HG03442 (cell line): Measurements from ENCODE around the gene DNAL1.
"Not testable (repeated sequence)": the region's sequence is repeated elsewhere in the genome, so short reads cannot be mapped to it uniquely, and the experiment has no call there.

Experiments used
- ATAC-seq: cut with Tn5 transposase; IDR thresholded peaks from one replicate; pipeline ENCODE4 v1.9.1; 2021; ENCODE audit warnings: mild to moderate bottlenecking, moderate library complexity; ENCODE audit not compliant: unreplicated experiment

The DNAL1 gene

DNA sequence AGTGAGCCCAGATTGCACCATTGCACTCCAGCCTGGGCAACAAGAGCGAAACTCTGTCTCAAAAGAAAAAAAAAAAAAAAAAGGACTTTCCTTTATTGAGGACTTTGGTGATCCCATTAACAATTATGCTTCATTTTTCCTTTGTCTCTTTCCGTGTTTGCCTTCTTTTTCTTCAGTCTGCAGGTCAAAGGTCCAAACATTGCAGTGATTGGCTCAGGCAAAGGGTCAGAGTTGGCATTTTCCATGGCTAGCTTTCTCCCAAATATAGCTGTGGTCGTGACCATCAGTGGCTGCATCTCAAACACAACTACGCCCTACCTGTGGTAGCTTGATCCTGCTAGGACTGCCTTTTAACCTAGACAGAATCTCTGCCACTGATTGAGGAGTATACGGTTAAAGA is 7.0 kb upstream of the DNAL1 start:
- ATAC-seq, result no peak

DNA sequence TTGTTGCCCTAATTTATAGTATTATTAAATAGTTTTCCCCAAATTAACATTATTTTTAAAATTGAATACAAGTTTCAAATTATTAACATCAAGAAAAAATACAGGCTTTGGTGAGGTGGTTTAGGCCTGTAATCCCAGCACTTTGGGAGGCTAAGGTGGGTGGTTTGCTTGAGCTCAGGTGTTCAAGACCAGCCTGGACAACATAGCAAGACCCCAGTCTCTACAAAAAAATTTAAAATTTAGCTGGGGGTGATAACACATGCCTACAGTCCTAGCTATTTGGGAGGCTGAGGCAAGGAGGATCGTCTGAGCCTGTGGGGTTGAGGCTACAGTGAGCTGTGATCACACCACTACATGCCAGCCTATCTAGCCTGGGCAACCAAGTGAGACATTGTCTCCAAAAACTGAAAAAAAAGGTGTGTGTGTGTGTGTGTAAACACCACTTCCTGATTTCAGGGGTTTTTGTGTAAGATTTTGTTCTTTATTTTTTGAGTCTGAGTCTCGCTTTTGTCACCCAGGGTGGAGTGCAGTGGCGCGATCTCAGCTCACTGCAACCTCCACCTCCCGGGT is 3.9 kb upstream of the DNAL1 start:
- no peak for ATAC-seq

DNA sequence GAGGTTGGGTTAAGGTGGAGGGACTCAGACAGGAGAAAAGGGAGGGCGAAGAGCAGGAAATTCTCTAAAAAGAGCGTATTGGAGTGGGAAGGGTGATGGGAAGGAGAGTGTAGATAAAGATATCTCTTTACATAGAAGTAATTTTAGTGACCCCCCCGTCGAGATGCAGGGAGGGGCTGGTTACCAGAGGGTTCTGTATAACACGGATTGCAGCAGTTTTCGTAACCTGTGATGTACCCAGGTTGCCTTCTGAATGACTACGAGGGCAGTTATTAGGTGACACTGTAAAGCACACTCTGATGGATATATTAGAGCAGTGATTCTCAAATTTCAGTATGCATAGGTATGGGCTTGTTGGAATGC is 443 bp downstream of the DNAL1 start:
- ATAC-seq, result no peak

DNA sequence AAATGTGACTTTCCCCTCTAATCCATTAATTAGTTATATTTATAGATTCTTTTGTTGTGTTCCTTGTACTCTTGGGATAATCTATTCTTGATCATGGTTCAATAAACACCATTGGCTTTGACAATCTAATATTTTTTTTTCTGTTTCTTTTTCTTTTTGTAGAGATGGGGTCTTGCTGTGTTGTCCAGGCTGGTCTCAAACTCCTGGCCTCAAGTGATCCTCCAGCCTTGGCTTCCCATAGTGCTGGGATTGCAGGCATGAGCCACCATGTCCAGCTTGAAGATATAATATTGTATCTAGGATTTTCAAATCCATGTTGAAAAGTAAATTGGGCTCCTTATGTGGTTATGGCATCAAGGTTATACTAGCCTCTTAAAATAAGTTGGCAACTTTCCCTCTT is 6.2 kb downstream of the DNAL1 start:
- no peak for ATAC-seq

DNA sequence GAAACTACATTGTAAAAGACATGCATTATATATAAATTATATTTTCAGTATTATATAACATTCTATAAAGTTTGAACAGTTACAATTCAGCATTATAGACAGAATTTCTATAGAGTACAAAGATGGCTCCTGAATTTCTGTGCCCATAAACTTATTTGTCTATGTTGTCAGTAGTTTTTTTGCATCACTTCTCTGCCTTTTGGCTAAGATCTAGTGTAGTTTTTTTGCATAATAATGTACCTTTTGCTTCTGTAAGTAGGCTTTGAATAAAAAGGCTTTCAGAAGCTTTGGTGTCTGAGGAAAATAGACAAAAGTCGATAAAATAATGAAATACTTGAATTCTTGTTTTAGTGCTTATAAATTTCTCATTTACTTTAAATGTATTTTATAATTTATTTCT is 11.1 kb downstream of the DNAL1 start:
- no peak for ATAC-seq

DNA sequence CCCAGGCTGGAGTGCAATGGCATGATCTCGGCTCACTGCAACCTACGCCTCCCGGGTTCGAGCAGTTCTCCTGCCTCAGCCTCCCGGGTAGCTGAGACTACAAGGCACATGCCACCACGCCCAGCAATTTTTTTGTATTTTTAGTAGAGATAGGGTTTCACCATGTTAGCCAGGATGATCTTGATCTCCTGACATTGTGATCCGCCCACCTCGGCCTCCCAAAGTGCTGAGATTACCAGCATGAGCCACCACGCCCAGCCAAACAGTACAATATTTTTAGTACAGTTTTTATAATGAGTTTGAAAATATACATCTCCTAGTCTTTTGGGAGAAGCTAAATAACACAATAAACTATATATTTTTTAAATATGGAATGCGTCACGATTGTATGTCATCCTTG is 14.4 kb downstream of the DNAL1 start:
- ATAC-seq, result not testable (repeated sequence)

DNA sequence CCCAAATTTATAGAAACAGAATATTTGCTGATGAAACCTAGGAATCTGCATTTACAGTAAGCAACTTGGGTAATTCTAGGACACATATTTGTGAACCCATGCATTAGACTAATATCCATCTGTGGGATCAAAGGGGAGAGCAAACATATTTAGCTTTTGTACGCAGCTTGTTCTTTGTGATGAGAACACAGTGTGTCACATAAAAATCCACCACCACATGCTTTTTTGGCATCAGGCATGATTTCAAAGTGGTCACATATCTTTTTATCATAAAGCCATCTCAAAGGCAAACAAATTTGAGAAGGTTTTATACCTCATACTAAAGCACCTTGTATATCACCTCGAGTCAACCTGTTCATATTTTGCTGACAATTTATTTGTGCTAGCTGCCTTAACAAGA is 15.7 kb downstream of the DNAL1 start:
- ATAC-seq, result no peak

DNA sequence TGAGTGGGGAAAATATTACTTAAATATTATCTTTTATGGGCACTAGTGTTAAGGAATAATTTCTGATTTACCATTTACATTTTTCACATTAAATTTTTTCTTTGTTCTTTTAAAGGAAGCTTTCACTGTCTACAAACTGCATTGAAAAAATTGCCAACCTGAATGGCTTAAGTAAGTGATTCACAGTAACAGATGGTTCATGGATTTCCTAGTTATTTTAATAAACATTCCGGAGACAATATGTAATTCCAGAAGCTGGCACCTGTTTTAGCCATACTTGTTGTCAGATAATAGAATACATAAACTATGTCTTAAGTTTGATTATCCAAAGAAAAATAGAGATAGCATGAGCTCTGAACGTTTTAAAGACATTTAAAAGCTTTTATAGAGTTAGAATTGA is 17.1 kb downstream of the DNAL1 start:
- no peak for ATAC-seq

DNA sequence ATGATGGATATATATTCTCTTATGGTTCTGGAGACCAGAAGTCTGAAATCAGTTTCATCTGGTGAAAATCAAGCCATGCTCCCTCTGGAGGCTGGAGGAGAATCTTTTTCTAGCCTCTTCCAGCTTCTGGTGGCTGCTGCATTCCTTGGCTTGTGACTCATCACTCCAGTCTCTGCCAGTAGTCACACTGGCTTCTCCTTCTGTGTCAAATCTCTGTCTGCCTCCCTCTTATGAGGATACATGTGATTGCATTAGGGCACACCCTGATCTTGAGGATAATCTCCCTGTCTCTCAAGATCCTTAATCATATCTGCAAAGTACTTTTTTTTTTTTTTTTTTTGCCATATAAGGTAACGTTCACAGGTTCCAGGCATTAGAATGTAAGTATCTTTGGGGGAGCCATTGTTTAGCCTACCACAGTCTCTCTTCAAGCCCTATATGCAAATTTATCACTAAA is 17.7 kb downstream of the DNAL1 start:
- no peak for ATAC-seq

DNA sequence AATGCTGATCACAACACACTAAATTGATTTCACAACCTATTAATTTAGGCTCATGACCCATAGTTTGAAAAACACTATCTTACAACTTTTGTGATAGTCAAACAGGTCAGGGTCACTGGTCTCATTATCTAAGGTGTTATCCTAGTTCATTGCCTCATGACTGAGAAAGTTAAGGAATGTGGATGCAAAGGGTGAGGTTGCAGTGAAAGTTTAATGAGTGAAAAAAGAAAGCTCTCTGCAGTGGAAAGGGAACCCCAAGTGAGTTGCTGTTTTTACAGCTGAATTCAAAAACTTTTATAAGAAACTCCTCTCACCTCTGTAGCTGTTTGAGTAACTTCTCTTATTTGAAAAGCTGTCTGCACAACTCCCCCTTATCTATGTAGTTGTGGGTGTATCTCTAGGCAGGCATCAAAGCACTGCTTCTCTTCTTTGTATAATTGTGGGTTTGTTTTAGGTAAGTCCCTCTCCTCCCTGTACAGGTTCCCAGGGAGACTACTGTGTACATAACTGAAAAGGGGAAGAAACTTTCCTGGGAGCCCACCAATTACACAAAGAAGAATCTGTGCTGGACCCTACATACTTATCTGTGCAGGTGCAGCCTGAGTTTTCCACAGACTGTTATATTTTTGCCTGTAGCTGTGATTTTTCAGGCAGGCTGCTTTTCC is 18.9 kb downstream of the DNAL1 start:
- no peak for ATAC-seq

DNA sequence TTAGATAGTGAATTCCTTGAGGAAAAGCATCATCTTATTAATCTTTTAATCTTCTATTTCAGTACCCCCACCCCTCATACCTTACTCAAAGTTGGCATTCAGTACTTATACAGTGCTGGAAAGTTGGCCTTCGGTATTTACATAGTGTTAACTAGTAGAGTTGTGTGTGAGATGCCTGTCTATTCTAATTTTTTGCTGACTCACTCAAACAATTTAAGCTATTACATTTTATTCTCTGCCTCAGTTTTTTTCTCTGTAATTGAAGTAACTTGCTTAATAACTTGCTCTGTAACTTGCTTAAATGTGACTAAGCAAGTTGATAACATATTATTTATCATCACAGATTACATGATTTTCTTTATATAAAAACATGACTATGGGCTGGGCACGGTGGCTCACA is 20.3 kb downstream of the DNAL1 start:
- ATAC-seq, result no peak

DNA sequence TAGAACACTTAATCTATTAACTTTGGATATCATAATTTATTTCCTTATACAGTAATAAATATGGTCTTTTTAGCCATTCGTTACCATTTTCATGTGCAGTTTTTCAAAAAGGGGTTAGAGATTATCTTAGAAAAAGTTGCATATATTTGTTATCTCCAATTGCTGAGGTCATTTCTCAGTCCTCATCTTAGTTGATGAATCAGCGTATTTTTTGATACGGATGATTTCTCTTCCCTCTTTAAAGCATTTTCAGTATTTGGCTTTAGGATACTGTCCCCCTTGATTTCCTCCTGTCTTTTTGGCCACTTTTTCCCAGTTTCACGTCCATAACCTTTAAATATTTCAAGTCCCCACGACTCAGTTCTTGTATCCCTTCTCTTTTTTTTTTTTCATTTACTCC is 21.8 kb downstream of the DNAL1 start:
- no peak for ATAC-seq

DNA sequence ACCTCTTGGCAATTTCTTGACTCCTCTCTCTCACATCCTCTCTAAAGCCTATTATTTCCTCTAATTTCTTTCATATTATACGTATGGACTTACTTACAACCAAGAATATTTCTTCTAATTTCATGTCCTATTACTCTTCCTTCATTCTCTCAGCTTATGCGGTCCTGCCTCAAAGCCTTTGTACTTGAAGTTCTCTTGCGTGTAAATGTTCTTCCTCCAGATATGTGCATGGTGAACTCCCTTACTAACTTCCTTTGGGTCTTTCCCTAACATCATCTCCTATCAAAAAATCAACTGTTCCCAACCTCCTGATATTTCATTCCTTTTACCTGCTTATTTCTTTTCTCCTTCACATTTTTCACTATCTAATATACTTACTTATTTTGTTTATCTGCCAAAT is 23.1 kb downstream of the DNAL1 start:
- no peak for ATAC-seq

DNA sequence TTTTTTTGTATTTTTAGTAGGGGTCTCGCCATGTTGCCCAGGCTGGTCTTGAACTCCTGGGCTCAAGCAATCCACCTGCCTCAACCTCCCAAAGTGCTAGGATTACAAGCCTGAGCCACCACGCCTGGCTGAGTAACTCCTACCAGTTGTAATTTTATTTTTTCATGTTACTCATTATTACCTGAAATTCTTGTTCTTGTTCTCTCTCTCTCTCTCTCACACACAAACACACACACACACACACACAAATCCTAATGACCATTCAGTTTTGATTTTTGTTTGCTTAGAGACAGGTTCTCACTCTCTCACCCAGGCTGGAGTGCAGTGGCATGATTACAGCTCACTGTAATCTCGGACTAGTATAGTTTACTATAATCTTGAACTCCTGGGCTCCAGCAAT is 30.2 kb downstream of the DNAL1 start:
- ATAC-seq, result no peak

DNA sequence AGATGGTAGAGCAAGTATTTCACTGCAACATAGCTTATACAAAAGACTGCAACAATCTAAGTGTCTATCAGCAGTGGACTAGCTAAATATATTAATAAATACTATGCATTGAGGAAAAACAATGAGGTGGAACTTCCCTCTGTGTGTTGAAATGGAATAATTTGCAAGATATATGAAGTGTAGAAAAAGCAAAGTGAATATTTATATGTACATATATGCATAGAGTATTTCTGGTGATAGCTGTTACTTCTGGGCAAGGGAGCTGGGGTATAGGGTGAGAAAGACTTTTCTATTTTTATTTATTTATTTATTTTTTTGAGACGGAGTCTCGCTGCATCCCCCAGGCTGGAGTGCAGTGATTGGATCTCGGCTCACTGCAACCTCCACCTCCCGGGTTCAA is 33.9 kb downstream of the DNAL1 start:
- ATAC-seq, result no peak

DNA sequence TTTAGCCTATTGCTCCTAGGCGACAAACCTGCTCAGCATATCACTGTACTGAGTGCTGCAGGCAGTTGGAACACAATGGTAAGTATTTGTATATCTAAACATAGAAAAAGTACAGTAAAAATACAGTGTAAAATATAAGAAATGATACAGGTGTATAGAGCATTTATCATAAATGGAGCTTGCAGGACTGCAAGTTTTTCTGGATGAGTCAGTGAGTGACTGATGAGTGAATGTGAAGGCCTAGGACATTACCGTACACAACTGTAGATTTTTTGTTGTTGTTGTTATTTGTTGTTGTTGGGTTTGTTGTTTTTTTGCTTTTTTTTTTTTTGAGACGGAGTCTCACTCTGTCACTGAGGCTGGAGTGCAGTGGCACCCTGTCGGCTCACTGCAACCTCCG is 36.0 kb downstream of the DNAL1 start:
- no peak for ATAC-seq

DNA sequence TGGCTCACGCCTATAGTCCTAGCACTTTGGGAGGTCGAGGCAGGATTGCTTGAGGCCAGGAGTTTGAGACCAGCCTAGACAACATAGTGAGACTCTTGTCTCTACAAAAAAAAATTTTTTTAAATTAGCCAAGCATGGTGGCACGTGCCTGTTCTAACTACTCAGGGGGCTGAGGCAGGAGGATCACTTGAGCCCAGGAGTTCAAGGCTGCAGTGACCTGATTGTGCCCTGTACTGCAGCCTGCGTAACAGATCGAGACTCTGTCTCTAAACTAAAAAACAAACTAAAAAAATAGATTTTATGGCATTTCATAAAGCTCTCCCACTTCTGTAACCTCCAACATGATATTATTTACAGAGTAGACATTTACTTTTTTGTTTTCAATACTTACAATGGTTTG is 39.8 kb downstream of the DNAL1 start:
- no peak for ATAC-seq

DNA sequence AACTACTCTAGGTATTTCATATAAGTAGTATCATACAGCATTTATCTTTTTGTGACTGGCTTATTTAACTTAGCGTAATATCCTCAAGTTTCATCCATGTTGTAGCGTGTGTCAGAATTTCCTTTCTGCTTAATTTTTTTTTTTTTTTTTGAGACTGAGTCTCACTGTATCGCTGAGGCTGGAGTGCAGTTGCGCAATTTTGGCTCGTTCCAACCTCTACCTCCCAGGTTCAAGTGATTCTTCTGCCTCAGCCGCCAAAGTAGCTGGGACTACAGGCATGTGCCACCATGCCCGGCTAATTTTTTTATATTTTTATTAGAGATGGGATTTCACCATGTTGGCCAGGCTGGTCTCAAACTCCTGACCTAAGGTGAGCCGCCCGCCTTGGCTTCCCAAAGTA is 40.5 kb downstream of the DNAL1 start:
- ATAC-seq, result no peak

DNA sequence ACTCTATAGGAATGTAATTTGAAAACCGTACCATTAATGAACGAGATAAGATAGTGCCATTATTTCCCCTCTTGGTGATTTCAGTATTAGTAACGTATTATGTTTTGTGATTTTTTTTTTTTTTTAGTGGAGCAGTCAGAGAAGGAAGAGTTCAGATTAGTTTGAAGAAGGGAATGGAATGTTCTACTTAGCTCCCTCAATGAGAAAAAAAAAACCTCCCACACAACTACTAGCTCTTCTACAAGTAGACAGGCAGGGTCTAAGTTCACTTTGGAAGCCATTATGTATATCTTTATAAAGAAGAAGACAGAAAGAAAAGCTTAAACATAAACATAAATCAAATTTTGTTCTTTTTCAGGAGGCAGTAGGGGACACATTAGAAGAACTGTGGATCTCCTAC is 42.1 kb downstream of the DNAL1 start:
- no peak for ATAC-seq

DNA sequence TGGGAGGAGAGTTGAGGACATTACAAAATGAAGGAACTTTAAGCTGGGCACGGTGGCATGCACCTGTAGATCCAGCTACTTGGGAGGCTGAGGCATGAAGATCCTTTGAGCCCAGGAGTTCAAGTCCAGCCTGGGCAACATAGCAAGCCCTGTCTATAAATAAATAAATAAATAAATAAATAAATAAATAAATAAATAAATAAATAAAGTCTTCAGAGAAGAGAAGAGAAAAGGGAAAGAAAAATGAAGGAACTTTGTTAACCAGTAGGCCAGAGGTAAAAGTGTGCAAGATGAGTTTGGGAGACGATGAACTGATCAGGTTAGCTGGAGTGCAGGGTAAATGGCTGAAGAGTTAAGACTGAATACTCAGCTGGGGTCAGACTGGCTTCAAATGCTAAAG is 49.3 kb downstream of the DNAL1 start:
- ATAC-seq, result no peak

DNA sequence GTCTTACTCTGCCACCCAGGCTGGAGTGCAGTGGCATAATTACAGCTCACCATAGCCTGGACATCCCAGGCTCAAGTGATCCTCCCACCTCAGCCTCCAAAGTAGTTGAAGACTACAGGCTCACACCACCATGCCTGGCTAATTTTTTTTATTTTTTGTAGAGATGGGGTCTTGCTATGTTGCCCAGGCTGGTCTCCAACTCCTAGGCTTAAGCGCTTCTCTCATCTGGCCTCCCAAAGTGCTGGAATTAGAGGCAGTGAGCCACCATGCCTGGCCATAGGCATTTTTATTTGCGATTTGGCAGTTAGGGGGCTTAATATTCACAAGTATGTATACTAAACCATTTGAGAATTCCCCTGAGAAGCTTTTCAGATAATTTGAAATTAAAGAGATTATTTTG is 50.3 kb downstream of the DNAL1 start:
- ATAC-seq, result no peak

DNA sequence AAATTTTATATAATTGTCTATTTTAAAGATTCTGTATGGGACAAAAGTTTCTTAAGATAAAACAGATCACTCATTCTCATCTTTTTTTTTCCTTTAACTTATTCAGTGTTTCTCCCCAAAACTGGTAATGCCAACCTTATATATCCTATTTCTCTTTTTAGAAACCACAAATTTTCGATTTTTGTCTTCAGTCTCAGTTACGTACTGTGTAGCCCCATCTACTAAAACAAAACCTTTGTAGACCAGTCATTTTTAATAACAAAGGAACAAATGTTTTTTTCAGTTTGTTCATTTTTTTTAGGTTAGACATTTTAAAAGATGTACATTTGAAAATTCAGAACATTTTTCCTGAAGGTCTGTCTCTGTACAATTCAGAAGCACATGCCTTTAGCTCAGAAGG is 51.2 kb downstream of the DNAL1 start:
- ATAC-seq, result peak; percentile 55
